HG03442 (cell line): ENCODE data around the gene OR52E5.

Experiments used
- ATAC-seq: cut with Tn5 transposase; IDR thresholded peaks from one replicate; pipeline ENCODE4 v1.9.1; 2021; ENCODE audit warnings: mild to moderate bottlenecking, moderate library complexity; ENCODE audit not compliant: unreplicated experiment

OR52E5 gene

GRCh38 chr11:5892908-5893307 is at the start of gene OR52E5:
TSS of gene OR52E5 (plus strand) at chr11:5893208. CDS start at chr11:5900777, 7,569 bp downstream.
- ATAC-seq, result no peak

GRCh38 chr11:5846701-5847100 is 46.3 kb upstream of the OR52E5 start:
- ATAC-seq, result no peak

- no peak for ATAC-seq
Observed at GRCh38 chr11:5847711-5848110, 45.3 kb upstream of the OR52E5 start.

GRCh38 chr11:5851002-5851401 is 42.0 kb upstream of the OR52E5 start:
- no peak for ATAC-seq

- no peak for ATAC-seq
Observed at GRCh38 chr11:5857590-5857989, 35.4 kb upstream of the OR52E5 start, which contains the start of gene OR52E8. TSS of gene OR52E8 (minus strand) at chr11:5857690. CDS start at chr11:5857690, 0 bp downstream.

- ATAC-seq, result no peak
Observed at GRCh38 chr11:5865826-5866225, 27.2 kb upstream of the OR52E5 start.

- no peak for ATAC-seq
Observed at GRCh38 chr11:5878564-5878963, 14.4 kb upstream of the OR52E5 start.

GRCh38 chr11:5880329-5880728 is 12.7 kb upstream of the OR52E5 start, which contains the start of gene OR52E4:
TSS of gene OR52E4 (plus strand) at chr11:5880629. CDS start at chr11:5884293, 3,664 bp downstream.
- no peak for ATAC-seq

GRCh38 chr11:5881756-5882155 is 11.3 kb upstream of the OR52E5 start:
- ATAC-seq, result no peak

GRCh38 chr11:5887172-5887571 is 5.8 kb upstream of the OR52E5 start:
- no peak for ATAC-seq

GRCh38 chr11:5887661-5888060 is 5.3 kb upstream of the OR52E5 start:
- no peak for ATAC-seq

- no peak for ATAC-seq
Observed at GRCh38 chr11:5891216-5891800, 1.7 kb upstream of the OR52E5 start.

- no peak for ATAC-seq
Observed at GRCh38 chr11:5899534-5899933, 6.5 kb downstream of the OR52E5 start.

GRCh38 chr11:5910540-5910939 is 17.5 kb downstream of the OR52E5 start:
- ATAC-seq, result no peak

GRCh38 chr11:5922749-5923426 is 29.9 kb downstream of the OR52E5 start:
- peak; percentile 92 for ATAC-seq

- peak; percentile 43 for ATAC-seq
Observed at GRCh38 chr11:5923427-5923776, 30.4 kb downstream of the OR52E5 start.

- ATAC-seq, result no peak
Observed at GRCh38 chr11:5923794-5924193, 30.8 kb downstream of the OR52E5 start.

GRCh38 chr11:5928271-5928670 is 35.3 kb downstream of the OR52E5 start:
- ATAC-seq, result no peak

- no peak for ATAC-seq
Observed at GRCh38 chr11:5928811-5929210, 35.8 kb downstream of the OR52E5 start.

- no peak for ATAC-seq
Observed at GRCh38 chr11:5929571-5930368, 36.8 kb downstream of the OR52E5 start.

GRCh38 chr11:5930614-5931013 is 37.6 kb downstream of the OR52E5 start:
- no peak for ATAC-seq

GRCh38 chr11:5931061-5931460 is 38.1 kb downstream of the OR52E5 start:
- ATAC-seq, result no peak
